ENCODE data around the gene LGALS4. TPM values are rescaled to one million over a fixed set of nuclear protein-coding genes. Genes with fewer than 3 reads are reported as not detected.
A peak's percentile ranks its signal among the peaks of the same experiment; 100 is the strongest.
"Not testable (repeated sequence)": the region's sequence is repeated elsewhere in the genome, so short reads cannot be mapped to it uniquely, and the experiment has no call there.

Gene LGALS4
- total RNA-seq, 3 donors from 2014 or later = 2,367 to 7,005 (median 6,199) TPM

GRCh38 chr19:38769635-38770211, 43.0 kb downstream of the LGALS4 start:
- H3K36me3 ChIP-seq (ENCODE audit: low read depth) = no peaks in the 10 kb centered on the region
- intact Hi-C loops (cut with DNase I, micrococcal nuclease) = no loop called here
- TF ChIP-seq CTCF (IDR thresholded peaks at IDR 0.05) = peak; percentile 97
- peaks cover 4% of the 10 kb centered on the region for H3K4me1 ChIP-seq (ENCODE audit: low read depth)
- H3K4me3 ChIP-seq = no peak overlapping the region
- ATAC-seq (peak; percentile 91), DNase-seq (peak; percentile 96 to 98 (median 98))
- no peaks in the 10 kb centered on the region for H3K9me3 ChIP-seq

GRCh38 chr19:38766276-38767047, 46.3 kb downstream of the LGALS4 start:
- Histone ChIP-seq H3K4me3 (no peak overlapping the region), H3K36me3 (ENCODE audit: low read depth) (no peaks in the 10 kb centered on the region), H3K9me3 (no peaks in the 10 kb centered on the region), H3K4me1 (ENCODE audit: low read depth) (peaks cover 4% of the 10 kb centered on the region)
- no peak for TF ChIP-seq CTCF (IDR thresholded peaks at IDR 0.05)
- DNase-seq (no peak), ATAC-seq (no peak)
- intact Hi-C loops (cut with DNase I, micrococcal nuclease) = no loop called here

GRCh38 chr19:38765214-38765613, 47.5 kb downstream of the LGALS4 start:
- ATAC-seq = no peak
- H3K36me3 ChIP-seq (ENCODE audit: low read depth) = no peaks in the 10 kb centered on the region

GRCh38 chr19:38763795-38764220, 48.9 kb downstream of the LGALS4 start:
- no peaks in the 10 kb centered on the region for H3K9me3 ChIP-seq
- intact Hi-C loops (cut with DNase I, micrococcal nuclease) = no loop called here

More at GRCh38 chr19:38765214-38765613, 47.5 kb downstream of the LGALS4 start:
- Histone ChIP-seq H3K9me3 (no peaks in the 10 kb centered on the region), H3K4me3 (no peak overlapping the region), H3K4me1 (ENCODE audit: low read depth) (peaks cover 4% of the 10 kb centered on the region)
- DNase-seq = no peak
- TF ChIP-seq CTCF (IDR thresholded peaks at IDR 0.05) = no peak
- intact Hi-C loops (cut with DNase I, micrococcal nuclease) = no loop called here

GRCh38 chr19:38761884-38762389, 50.8 kb downstream of the LGALS4 start:
- H3K9me3 ChIP-seq; intact Hi-C loops (cut with DNase I, micrococcal nuclease); H3K36me3 ChIP-seq (ENCODE audit: low read depth); H3K4me1 ChIP-seq (ENCODE audit: low read depth); DNase-seq; H3K4me3 ChIP-seq; ATAC-seq: not testable (repeated sequence)

More at GRCh38 chr19:38763795-38764220, 48.9 kb downstream of the LGALS4 start:
- Histone ChIP-seq H3K4me3 (no peak overlapping the region), H3K4me1 (ENCODE audit: low read depth) (no peaks in the 10 kb centered on the region), H3K36me3 (ENCODE audit: low read depth) (no peaks in the 10 kb centered on the region)
- ATAC-seq = no peak
- no peak for DNase-seq
- no peak for TF ChIP-seq CTCF (IDR thresholded peaks at IDR 0.05)

- ATAC-seq; H3K36me3 ChIP-seq (ENCODE audit: low read depth); H3K4me3 ChIP-seq; H3K9me3 ChIP-seq; DNase-seq; H3K4me1 ChIP-seq (ENCODE audit: low read depth); intact Hi-C loops (cut with DNase I, micrococcal nuclease): not testable (repeated sequence)
Measured at GRCh38 chr19:38760805-38761517, 51.8 kb downstream of the LGALS4 start.
